HG03280 (cell line): Measurements from ENCODE around the gene ANKRD16.

Experiments
- ATAC-seq: cut with Tn5 transposase; IDR thresholded peaks from one replicate; pipeline ENCODE4 v1.9.1; 2021; ENCODE audit warnings: mild to moderate bottlenecking, moderate library complexity; ENCODE audit not compliant: unreplicated experiment

ANKRD16 gene

GRCh38 chr10:5812283-5813090, 77.2 kb downstream of the ANKRD16 start:
- peak; percentile 27 for ATAC-seq
